Psoas muscle (tissue), 8 donors: ENCODE data around the gene TIMP4. TPM values are rescaled to one million over a fixed set of nuclear protein-coding genes. Genes with fewer than 3 reads are reported as not detected.

Experiments used
- ATAC-seq, 4 donors: fragments of 200-7000 bp; cut with Tn5 transposase; one replicate each; pipeline ENCODE4 v1.9.1; 2020; ENCODE audit warnings: moderate library complexity in 3 of 4, mild to moderate bottlenecking in 2 of 4
- DNase-seq, 2 donors: peaks; one replicate each; pipeline ENCODE4 v3.0.0-alpha.2; 2020
- H3K27ac ChIP-seq: fragments of 200-600 bp; one replicate; pipeline ENCODE4 v1.8.0; 2022
- H3K27me3 ChIP-seq, 3 donors: fragments of 200-600 bp in 1 of 3; one replicate each; pipeline versions ENCODE4 v1.6.1 to v1.8.0; 2013 to 2022; ENCODE audit warnings: low read length in 2 of 3, mild to moderate bottlenecking in 2 of 3, moderate library complexity in 1 of 3; ENCODE audit not compliant: insufficient read depth in 3 of 3
- H3K36me3 ChIP-seq, 2 donors: fragments of 200-600 bp in 1 of 2; one replicate each; pipeline versions ENCODE4 v1.6.1 to v1.8.0; 2013 to 2022; ENCODE audit warnings: low read depth in 1 of 2, mild to moderate bottlenecking in 1 of 2, moderate library complexity in 1 of 2; ENCODE audit not compliant: insufficient read depth in 1 of 2
- H3K4me1 ChIP-seq: fragments of 200-600 bp; one replicate; pipeline ENCODE4 v1.8.0; 2022
- H3K4me3 ChIP-seq: fragments of 200-600 bp; one replicate; pipeline ENCODE4 v1.8.0; 2022; ENCODE audit warnings: mild to moderate bottlenecking
- H3K9me3 ChIP-seq: fragments of 200-600 bp; one replicate; pipeline ENCODE4 v1.8.0; 2022
- WGBS, 3 donors: extraction: QIAGEN DNeasy Blood & Tissue Kit; methylation state at CpG; one replicate each; pipeline versions ENCODE4 v1.1.6 to v1.1.7; 2013; 5-methylcytosine and 5-hydroxymethylcytosine counted together
- intact Hi-C, 2 donors: fragments of 100-400 bp; cut with DNase I; formaldehyde crosslinking; loops; one replicate each; pipeline versions ENCODE4 v1.11.0 to v1.14.2; 2022
- polyA plus RNA-seq, 3 donors: library from polyadenylated mRNA; stranded (reverse); fragments of 200-250 nt; gene quantifications; one replicate each; pipeline ENCODE4 v1.2.3, GENCODE V29; 2013
- total RNA-seq, 4 donors: library from RNA; stranded (reverse); fragmentation: NEBNext Ultra II Directional in 2 of 4; extraction: Animal tissue kit (Norgen Biotek cat#: 25700) in 2 of 4; gene quantifications; one replicate each; pipeline versions ENCODE4 v1.2.1 to v1.2.4, GENCODE V29; 2021 to 2023
- TF ChIP-seq, protein P1 (sequence below): fragments of 200-600 bp; IDR thresholded peaks from one replicate; pipeline ENCODE4 v1.8.0; 2022; ENCODE audit warnings: antibody characterized with exemption
- donor health status: healthy with polysubstance abuse.
- donor health status: DM: no; HTN: no; CAD: no; lungs with moderate emphysema.
- donor health status: Bipolar disorder and iron deficiency.
- donor health status: healthy.
- donor health status: DM: yes; HTN: yes; CAD: no.
- donor health status: DM: no; HTN: no; CAD: no.
- donor health status: DM: no; HTN: no; CAD: no.
- donor health status: DM: yes; HTN: yes; CAD: no.

The TIMP4 gene
- total and polyA plus RNA-seq, 7 donors = 1.3 to 24.1 (median 17.7) TPM

DNA sequence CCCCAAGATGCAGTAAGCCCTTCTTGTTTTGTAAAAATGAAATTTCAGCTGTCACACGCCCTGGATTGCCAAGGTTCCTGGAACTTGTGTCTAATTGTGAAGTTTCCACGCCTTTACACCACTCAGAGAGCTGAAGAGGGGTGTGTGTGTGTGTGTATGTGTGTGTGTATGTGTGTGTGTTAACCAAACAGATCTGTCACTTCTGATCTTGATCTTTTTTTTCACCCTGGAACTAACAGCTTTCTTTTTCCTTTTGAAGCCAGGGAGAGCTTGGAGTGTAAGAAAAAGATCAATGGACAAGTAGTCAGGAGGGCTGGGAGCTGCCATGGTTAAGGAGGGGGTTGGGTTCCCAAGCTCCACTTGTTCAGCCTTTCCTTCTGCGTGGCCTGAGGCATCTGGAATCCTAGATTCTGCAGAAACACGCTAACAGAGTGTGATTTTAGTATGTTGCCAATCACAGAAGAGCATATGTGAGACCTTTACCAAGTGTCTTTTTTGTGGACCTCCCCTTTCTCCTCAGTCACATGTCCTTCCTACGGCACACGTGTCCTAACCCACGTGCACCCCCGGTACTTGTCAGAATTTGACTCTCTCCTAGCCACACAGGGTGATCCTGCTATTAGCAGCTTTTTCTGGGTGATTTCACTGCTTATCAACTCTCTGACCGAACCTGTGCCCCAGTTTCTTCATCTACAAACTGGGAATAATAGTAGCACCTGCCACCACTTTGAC lies 11.5 kb downstream of the TIMP4 start:
- 78 to 82% (median 82%) methylated on average over 9 of the region's 9 CpGs for WGBS, 3 donors
- ATAC-seq (no peak), DNase-seq (no peak)
- Histone ChIP-seq H3K4me1 (peaks cover 36% of the 10 kb centered on the region), H3K36me3 (no peaks in the 10 kb centered on the region), H3K27me3 (no peaks in the 10 kb centered on the region), H3K27ac (no peak overlapping the region), H3K9me3 (no peaks in the 10 kb centered on the region), H3K4me3 (no peak overlapping the region)
- intact Hi-C loops = no loop called here
- TF ChIP-seq, protein P1, sequence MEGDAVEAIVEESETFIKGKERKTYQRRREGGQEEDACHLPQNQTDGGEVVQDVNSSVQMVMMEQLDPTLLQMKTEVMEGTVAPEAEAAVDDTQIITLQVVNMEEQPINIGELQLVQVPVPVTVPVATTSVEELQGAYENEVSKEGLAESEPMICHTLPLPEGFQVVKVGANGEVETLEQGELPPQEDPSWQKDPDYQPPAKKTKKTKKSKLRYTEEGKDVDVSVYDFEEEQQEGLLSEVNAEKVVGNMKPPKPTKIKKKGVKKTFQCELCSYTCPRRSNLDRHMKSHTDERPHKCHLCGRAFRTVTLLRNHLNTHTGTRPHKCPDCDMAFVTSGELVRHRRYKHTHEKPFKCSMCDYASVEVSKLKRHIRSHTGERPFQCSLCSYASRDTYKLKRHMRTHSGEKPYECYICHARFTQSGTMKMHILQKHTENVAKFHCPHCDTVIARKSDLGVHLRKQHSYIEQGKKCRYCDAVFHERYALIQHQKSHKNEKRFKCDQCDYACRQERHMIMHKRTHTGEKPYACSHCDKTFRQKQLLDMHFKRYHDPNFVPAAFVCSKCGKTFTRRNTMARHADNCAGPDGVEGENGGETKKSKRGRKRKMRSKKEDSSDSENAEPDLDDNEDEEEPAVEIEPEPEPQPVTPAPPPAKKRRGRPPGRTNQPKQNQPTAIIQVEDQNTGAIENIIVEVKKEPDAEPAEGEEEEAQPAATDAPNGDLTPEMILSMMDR = no peak

DNA sequence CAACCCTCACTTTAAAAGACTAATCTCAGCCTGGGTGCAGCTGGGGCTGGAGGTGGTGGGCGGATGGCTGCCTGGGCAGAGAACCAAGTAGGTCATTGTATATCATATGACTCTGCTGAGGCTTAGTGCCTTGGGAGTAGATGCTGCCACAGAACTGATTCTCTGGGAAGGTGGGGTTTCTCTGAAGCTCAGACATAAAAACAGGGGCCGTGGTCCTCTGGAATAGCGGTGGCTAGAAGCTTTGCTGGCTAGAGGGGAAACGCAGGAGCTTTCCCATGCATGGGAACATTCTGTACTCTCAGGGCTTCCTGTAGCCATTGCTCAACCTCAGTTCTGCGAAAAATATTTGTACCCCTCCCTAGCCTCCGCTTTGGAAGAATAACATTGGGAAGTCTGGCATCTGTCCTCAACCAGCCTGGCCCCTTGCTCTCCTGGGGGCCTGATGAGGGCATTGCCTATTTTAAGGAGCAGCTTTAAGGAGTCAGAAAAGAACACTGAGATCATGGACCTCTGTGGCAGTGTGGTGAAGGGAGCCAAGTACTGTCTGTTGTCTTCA lies 14.7 kb downstream of the TIMP4 start:
- H3K36me3 ChIP-seq = no peaks in the 10 kb centered on the region
- no peaks in the 10 kb centered on the region for H3K9me3 ChIP-seq
- intact Hi-C loops = no loop called here
- H3K27me3 ChIP-seq = no peaks in the 10 kb centered on the region
- H3K27ac ChIP-seq = peak overlapping the region; percentile 85
- H3K4me3 ChIP-seq = peak overlapping the region; percentile 35
- WGBS, 3 donors = 3 to 6% (median 3%) methylated on average over 6 of the region's 6 CpGs
- TF ChIP-seq, protein P1 = no peak
- ATAC-seq (peak; percentile 91 to 95 (median 92)), DNase-seq (peak; percentile 81 to 87)
- peaks cover 38% of the 10 kb centered on the region for H3K4me1 ChIP-seq

DNA sequence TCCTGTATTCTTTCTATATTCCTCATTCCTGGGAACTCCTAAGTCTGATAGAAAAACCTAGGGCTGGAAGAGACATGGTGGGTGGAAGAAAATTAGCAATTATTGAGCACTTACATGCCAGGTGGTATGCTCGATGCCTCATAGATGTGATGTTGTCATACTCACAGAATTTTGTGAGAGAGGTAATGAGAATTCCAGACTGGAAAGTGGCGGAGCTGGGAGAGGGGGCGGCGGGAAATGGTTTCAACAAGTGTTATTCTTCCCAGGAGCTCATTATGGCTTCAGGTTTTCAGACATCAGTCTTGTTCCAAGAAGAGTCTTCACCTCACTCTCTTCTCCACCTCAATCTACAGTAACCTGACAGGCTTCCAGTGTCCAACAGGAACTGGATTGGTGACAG lies 16.2 kb downstream of the TIMP4 start:
- 61 to 75% (median 70%) methylated on average over 4 of the region's 4 CpGs for WGBS, 3 donors
- TF ChIP-seq, protein P1 = no peak
- H3K36me3 ChIP-seq = no peaks in the 10 kb centered on the region

DNA sequence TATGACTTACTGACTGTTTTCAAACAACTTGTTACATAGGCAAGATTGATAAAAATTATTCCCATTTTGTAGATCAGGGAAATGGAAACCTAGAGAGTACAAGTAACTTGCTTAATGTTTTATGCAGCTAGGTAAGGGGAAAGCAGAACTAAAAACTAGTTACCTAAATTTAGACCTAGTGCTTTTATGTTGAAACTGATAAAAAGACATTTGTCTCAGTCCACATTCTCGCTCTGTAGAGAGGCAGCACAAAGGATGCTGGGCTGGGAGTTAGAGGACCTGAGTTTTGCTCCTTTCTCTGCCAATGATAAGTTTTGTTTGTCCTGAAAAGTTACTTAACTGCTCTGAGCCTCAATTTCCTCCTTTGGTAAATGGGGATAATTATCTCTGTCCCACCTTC lies 17.4 kb downstream of the TIMP4 start:
- no peaks in the 10 kb centered on the region for H3K36me3 ChIP-seq
- 89 to 97% (median 93%) methylated on average over 1 of the region's 1 CpG for WGBS, 3 donors
- no peak overlapping the region for H3K27ac ChIP-seq
- DNase-seq (no peak), ATAC-seq (no peak)
- no peak overlapping the region for H3K4me3 ChIP-seq
- H3K9me3 ChIP-seq = no peaks in the 10 kb centered on the region
- no peaks in the 10 kb centered on the region for H3K27me3 ChIP-seq
- peaks cover 44% of the 10 kb centered on the region for H3K4me1 ChIP-seq
- TF ChIP-seq, protein P1 = no peak
- intact Hi-C loops = no loop called here

More for the DNA sequence above, 16.2 kb downstream of the TIMP4 start:
- Histone ChIP-seq H3K4me1 (peaks cover 44% of the 10 kb centered on the region), H3K4me3 (no peak overlapping the region), H3K27me3 (no peaks in the 10 kb centered on the region), H3K9me3 (no peaks in the 10 kb centered on the region), H3K27ac (peak overlapping the region; percentile 85)
- intact Hi-C loops = no loop called here
- DNase-seq (no peak), ATAC-seq (no peak)
